ENCODE measurements around the gene ANKRD22. TPM values are rescaled to one million over a fixed set of nuclear protein-coding genes. Genes with fewer than 3 reads are reported as not detected.

Gene ANKRD22
- total and polyA plus RNA-seq, 10 of the 15 experiments (the other 5 are each of a cell fraction or from before 2014, with no cell fraction given) = 0.30 to 1.3 (median 0.71) TPM

DNA sequence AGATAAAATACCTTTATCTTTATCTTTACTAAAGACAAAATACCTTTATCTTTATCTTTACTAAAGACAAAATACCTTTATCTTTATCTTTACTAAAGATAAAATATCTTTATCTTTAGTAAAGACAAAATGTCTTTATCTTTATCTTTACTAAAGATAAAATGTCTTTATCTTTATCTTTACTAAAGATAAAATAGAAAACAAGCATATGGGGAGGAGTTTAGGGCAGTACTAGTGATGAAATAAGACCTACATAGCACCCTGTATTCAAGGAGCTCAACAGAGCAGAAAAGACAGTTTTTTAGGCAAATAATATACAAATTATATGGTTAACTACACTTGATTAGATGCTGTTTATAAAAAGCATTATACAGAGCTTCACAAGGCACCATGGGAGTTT lies 19.3 kb downstream of the ANKRD22 start:
- FAIRE-seq = no peak
- RAD21 ChIA-PET (ENCODE audit: unreplicated experiment) = interaction anchor here (1.0 to 7.8 kb wide), 3 partner anchors 99 to 155 kb away, joined by 3 to 390 read pairs (median 5); no protein-coding TSS in a partner anchor
- BruUV-seq (replicated peaks) = no TSS peak

More for the DNA sequence above, 19.3 kb downstream of the ANKRD22 start:
- Histone ChIP-seq H3K4me1 (ENCODE audit: control insufficient read depth, insufficient read depth, low read length) (peaks cover 11% of the 10 kb centered on the region), H3K4me3 (no peak overlapping the region), H3K9me3 (replicated peaks; ENCODE audit: control insufficient read depth, insufficient read depth, low read length) (no peaks in the 10 kb centered on the region), H2AFZ (ENCODE audit: control insufficient read depth, low read depth, low read length) (no peak overlapping the region), H3K4me2 (ENCODE audit: control insufficient read depth, insufficient read depth) (no peak overlapping the region), H3K36me3 (ENCODE audit: control insufficient read depth in 2 of 2, insufficient read depth in 2 of 2, low read length in 1 of 2) (no peaks in the 10 kb centered on the region), H4K20me1 (ENCODE audit: control insufficient read depth, insufficient read depth) (no peaks in the 10 kb centered on the region), H3K27me3 (replicated peaks in 1 of 2; ENCODE audit: control insufficient read depth in 2 of 2, insufficient read depth in 2 of 2, low read length in 1 of 2) (no peaks in the 10 kb centered on the region), H3K79me2 (ENCODE audit: control insufficient read depth, insufficient read depth, low read length) (no peaks in the 10 kb centered on the region), H3K9ac (ENCODE audit: control insufficient read depth, insufficient read depth, low read length) (no peak overlapping the region), H3K27ac (ENCODE audit: control insufficient read depth, insufficient read depth) (no peak overlapping the region)
- ATAC-seq (no peak), DNase-seq (ENCODE audit: low read depth, low spot score) (no peak)
- ChIA-PET CTCF (interaction anchor here (1.0 to 22.7 kb wide), 9 partner anchors 8 to 159 kb away, joined by 3 to 895 read pairs (median 14); no protein-coding TSS in a partner anchor), SMC1A (ENCODE audit: uncharacterized antibody, unreplicated experiment) (interaction anchor here (1.1 to 18.0 kb wide), 8 partner anchors 9 to 237 kb away, joined by 3 to 575 read pairs (median 5); no protein-coding TSS in a partner anchor), POLR2A (interaction anchor here (7.3 kb wide), 1 partner anchor 100 kb away, joined by 64 read pairs; no protein-coding TSS in a partner anchor)
- TF ChIP-seq YBX1 (IDR thresholded peaks at IDR 0.05) = no peak
- no peak for TF ChIP-seq RB1 (IDR thresholded peaks at IDR 0.05; ENCODE audit: borderline replicate concordance)
- no peak for TF ChIP-seq MEF2A (IDR thresholded peaks at IDR 0.05; ENCODE audit: insufficient read depth, low read depth, low read length)
- no peak for TF ChIP-seq LARP7 (IDR thresholded peaks at IDR 0.05)
- TF ChIP-seq POU2F2 (IDR thresholded peaks at IDR 0.05; ENCODE audit: borderline replicate concordance, low read depth, low read length) = no peak
- no peak for TF ChIP-seq SMAD5 (IDR thresholded peaks at IDR 0.05; ENCODE audit: low read depth)
- no peak for TF ChIP-seq NBN (IDR thresholded peaks at IDR 0.05)
- no peak for TF ChIP-seq IRF4 (IDR thresholded peaks at IDR 0.05; ENCODE audit: low read depth, low read length)
- TF ChIP-seq GATAD2B (conservative IDR thresholded peaks at IDR 0.05; ENCODE audit: low read depth) = no peak
- TF ChIP-seq RAD51 (IDR thresholded peaks at IDR 0.05) = no peak
- TF ChIP-seq, protein P1, sequence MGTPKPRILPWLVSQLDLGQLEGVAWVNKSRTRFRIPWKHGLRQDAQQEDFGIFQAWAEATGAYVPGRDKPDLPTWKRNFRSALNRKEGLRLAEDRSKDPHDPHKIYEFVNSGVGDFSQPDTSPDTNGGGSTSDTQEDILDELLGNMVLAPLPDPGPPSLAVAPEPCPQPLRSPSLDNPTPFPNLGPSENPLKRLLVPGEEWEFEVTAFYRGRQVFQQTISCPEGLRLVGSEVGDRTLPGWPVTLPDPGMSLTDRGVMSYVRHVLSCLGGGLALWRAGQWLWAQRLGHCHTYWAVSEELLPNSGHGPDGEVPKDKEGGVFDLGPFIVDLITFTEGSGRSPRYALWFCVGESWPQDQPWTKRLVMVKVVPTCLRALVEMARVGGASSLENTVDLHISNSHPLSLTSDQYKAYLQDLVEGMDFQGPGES (IDR thresholded peaks at IDR 0.05) = no peak
- TF ChIP-seq SIN3A (IDR thresholded peaks at IDR 0.05; ENCODE audit: low read depth, low read length) = no peak
- TF ChIP-seq BRCA1 (IDR thresholded peaks at IDR 0.05; ENCODE audit: low read depth, low read length) = no peak
- no peak for TF ChIP-seq CBX3 (IDR thresholded peaks at IDR 0.05; ENCODE audit: borderline replicate concordance, low read depth)
- TF ChIP-seq, protein P2, sequence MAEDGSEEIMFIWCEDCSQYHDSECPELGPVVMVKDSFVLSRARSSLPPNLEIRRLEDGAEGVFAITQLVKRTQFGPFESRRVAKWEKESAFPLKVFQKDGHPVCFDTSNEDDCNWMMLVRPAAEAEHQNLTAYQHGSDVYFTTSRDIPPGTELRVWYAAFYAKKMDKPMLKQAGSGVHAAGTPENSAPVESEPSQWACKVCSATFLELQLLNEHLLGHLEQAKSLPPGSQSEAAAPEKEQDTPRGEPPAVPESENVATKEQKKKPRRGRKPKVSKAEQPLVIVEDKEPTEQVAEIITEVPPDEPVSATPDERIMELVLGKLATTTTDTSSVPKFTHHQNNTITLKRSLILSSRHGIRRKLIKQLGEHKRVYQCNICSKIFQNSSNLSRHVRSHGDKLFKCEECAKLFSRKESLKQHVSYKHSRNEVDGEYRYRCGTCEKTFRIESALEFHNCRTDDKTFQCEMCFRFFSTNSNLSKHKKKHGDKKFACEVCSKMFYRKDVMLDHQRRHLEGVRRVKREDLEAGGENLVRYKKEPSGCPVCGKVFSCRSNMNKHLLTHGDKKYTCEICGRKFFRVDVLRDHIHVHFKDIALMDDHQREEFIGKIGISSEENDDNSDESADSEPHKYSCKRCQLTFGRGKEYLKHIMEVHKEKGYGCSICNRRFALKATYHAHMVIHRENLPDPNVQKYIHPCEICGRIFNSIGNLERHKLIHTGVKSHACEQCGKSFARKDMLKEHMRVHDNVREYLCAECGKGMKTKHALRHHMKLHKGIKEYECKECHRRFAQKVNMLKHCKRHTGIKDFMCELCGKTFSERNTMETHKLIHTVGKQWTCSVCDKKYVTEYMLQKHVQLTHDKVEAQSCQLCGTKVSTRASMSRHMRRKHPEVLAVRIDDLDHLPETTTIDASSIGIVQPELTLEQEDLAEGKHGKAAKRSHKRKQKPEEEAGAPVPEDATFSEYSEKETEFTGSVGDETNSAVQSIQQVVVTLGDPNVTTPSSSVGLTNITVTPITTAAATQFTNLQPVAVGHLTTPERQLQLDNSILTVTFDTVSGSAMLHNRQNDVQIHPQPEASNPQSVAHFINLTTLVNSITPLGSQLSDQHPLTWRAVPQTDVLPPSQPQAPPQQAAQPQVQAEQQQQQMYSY (CRISPR knock-in tag; IDR thresholded peaks at IDR 0.05) = no peak
- no peak for TF ChIP-seq CEBPB (IDR thresholded peaks at IDR 0.05; ENCODE audit: borderline replicate concordance in 1 of 2, low read depth in 2 of 2, low read length in 2 of 2)
- no peak for TF ChIP-seq SREBF2 (IDR thresholded peaks at IDR 0.05; ENCODE audit: low read length)
- intact Hi-C loops (cut with micrococcal nuclease; ENCODE audit: unreplicated experiment) (no loop called here), in situ Hi-C loops (cut with MboI) (no loop called here)

Data from GM12878 (cell line).